NB4 (cell line): ENCODE measurements around the gene GNG7.

Experiments used
- TF ChIP-seq, protein P1 (sequence below): IDR thresholded peaks from one replicate; pipeline ENCODE4 v1.5.1; 2012; ENCODE audit warnings: low read depth, low read length
- TF ChIP-seq, protein P2 (sequence below): IDR thresholded peaks from 2 replicates; pipeline ENCODE4 v1.6.1; 2011; ENCODE audit warnings: low read depth, low read length

GRCh38 chr19:2743099-2743498 is 40.6 kb upstream of the GNG7 start:
- TF ChIP-seq, protein P1, sequence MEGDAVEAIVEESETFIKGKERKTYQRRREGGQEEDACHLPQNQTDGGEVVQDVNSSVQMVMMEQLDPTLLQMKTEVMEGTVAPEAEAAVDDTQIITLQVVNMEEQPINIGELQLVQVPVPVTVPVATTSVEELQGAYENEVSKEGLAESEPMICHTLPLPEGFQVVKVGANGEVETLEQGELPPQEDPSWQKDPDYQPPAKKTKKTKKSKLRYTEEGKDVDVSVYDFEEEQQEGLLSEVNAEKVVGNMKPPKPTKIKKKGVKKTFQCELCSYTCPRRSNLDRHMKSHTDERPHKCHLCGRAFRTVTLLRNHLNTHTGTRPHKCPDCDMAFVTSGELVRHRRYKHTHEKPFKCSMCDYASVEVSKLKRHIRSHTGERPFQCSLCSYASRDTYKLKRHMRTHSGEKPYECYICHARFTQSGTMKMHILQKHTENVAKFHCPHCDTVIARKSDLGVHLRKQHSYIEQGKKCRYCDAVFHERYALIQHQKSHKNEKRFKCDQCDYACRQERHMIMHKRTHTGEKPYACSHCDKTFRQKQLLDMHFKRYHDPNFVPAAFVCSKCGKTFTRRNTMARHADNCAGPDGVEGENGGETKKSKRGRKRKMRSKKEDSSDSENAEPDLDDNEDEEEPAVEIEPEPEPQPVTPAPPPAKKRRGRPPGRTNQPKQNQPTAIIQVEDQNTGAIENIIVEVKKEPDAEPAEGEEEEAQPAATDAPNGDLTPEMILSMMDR: no peak
- TF ChIP-seq, protein P2, sequence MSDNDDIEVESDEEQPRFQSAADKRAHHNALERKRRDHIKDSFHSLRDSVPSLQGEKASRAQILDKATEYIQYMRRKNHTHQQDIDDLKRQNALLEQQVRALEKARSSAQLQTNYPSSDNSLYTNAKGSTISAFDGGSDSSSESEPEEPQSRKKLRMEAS: no peak
